SU-DHL-6 (cell line): ENCODE results near the gene DUSP12.
A peak's percentile ranks its signal among the peaks of the same experiment; 100 is the strongest.
"Not testable (repeated sequence)": the region's sequence is repeated elsewhere in the genome, so short reads cannot be mapped to it uniquely, and the experiment has no call there.

Experiments
- H2AFZ ChIP-seq: fragments of 200-600 bp; sonication (generic); 2 replicates; pipeline ENCODE4 v1.6.1; 2014; ENCODE audit warnings: low read depth, mild to moderate bottlenecking, moderate library complexity, mixed read lengths, antibody characterized with exemption, low read length; ENCODE audit not compliant: severe bottlenecking
- H3F3A ChIP-seq: fragments of 200-600 bp; shearing (Covaris generic); 2 replicates; pipeline ENCODE4 v1.6.0; 2016; ENCODE audit warnings: antibody characterized with exemption, mild to moderate bottlenecking; ENCODE audit not compliant: insufficient read depth
- H3K27ac ChIP-seq: fragments of 200-600 bp; sonication (generic); 2 replicates; pipeline ENCODE4 v1.5.1; 2016; ENCODE audit warnings: low read depth, mild to moderate bottlenecking, low read length, moderate library complexity, mixed read lengths
- H3K27me3 ChIP-seq: fragments of 200-600 bp; sonication (generic), shearing (Covaris generic); 2 replicates; pipeline ENCODE4 v1.6.0; 2014; ENCODE audit warnings: mild to moderate bottlenecking, low read length
- H3K36me3 ChIP-seq: fragments of 200-600 bp; sonication (generic); 2 replicates; pipeline ENCODE4 v1.6.1; 2014; ENCODE audit warnings: mild to moderate bottlenecking, low read length, mixed read lengths
- H3K4me2 ChIP-seq: fragments of 300-600, 200-600 bp; shearing (Covaris generic), sonication (generic); 2 replicates; pipeline ENCODE4 v1.6.0; 2014; ENCODE audit warnings: low read length, low read depth, mild to moderate bottlenecking; ENCODE audit not compliant: poor library complexity, severe bottlenecking
- H3K4me3 ChIP-seq: fragments of 200-600 bp; sonication (generic); 2 replicates; pipeline ENCODE4 v1.5.1; 2014; ENCODE audit warnings: antibody characterized with exemption, low read length, mild to moderate bottlenecking, mixed read lengths; ENCODE audit not compliant: insufficient read depth, poor library complexity, severe bottlenecking
- H3K79me2 ChIP-seq: fragments of 200-600 bp; sonication (generic); 2 replicates; pipeline ENCODE4 v1.6.1; 2014; ENCODE audit warnings: mild to moderate bottlenecking, low read length, moderate library complexity; ENCODE audit not compliant: insufficient read depth
- H3K9ac ChIP-seq: fragments of 200-600 bp; sonication (generic); 2 replicates; pipeline ENCODE4 v1.7.0; 2014; ENCODE audit warnings: mild to moderate bottlenecking, low read length
- H3K9me2 ChIP-seq: fragments of 200-600 bp; sonication (generic); replicated peaks from 2 replicates; pipeline ENCODE4 v1.6.1; 2014; ENCODE audit warnings: low read length; ENCODE audit not compliant: insufficient read depth
- H3K9me3 ChIP-seq: fragments of 200-600 bp; sonication (generic); 2 replicates; pipeline ENCODE4 v1.6.1; 2014; ENCODE audit warnings: low read length, mixed read lengths; ENCODE audit not compliant: insufficient read depth
- H4K20me1 ChIP-seq: fragments of 200-600 bp; sonication (generic); 2 replicates; pipeline ENCODE4 v1.6.1; 2014; ENCODE audit warnings: low read depth, mild to moderate bottlenecking, antibody characterized with exemption, low read length, moderate library complexity, mixed read lengths
- EZH2phosphoT487 ChIP-seq: fragments of 200-600 bp; sonication (generic), shearing (Covaris generic); conservative IDR thresholded peaks from 2 replicates; pipeline ENCODE4 v1.6.1; 2018; ENCODE audit warnings: mild to moderate bottlenecking, antibody characterized with exemption, low read length, moderate library complexity, mixed read lengths
- TF ChIP-seq, protein P1 (sequence below): fragments of 200-600 bp; sonication (generic); IDR thresholded peaks from one replicate; pipeline ENCODE4 v1.5.1; 2017; ENCODE audit warnings: antibody characterized with exemption, mild to moderate bottlenecking, low read length, moderate library complexity; ENCODE audit not compliant: insufficient read depth, poor library complexity, severe bottlenecking

The DUSP12 gene

DNA sequence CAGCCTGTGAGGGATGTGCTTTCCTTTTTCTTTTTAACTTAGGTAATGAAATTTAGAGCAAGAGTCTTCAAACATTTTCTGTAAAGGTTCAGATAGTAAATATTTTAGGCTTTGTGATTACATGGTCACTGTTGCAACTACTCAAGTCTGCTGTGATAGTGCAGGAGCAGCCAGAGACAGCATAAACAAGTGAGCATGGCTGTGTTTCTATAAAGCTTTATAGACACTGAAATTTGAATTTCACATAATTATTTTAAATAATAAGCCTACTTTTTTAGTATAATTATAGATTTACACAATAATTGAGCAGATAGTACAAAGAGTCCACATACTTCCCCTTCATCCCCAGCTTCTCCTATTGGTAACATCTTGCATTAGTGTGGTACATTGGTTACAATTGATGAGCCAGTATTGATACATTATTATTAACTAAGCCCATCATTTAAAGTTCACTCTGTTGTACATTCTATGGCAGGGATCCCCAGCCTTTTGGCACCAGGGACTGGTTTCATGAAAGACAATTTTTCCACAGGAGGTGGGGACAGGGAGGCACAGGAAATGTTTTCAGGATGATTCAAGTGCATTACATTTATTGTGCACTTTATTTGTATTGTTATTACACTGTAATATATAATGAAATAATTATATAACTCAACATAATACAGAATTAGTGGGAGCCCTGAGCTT is 19.5 kb downstream of the DUSP12 start:
- Histone ChIP-seq H3F3A (peaks cover 4% of the 10 kb centered on the region), H3K27ac (no peak overlapping the region), H3K4me2 (peak overlapping the region; percentile 8), H3K9me3 (no peaks in the 10 kb centered on the region), H3K9me2 (no peaks in the 10 kb centered on the region), H3K27me3 (no peaks in the 10 kb centered on the region), H3K4me3 (no peak overlapping the region), H3K36me3 (no peaks in the 10 kb centered on the region), H2AFZ (no peak overlapping the region), H4K20me1 (no peaks in the 10 kb centered on the region), H3K9ac (no peak overlapping the region), H3K79me2 (peaks cover 78% of the 10 kb centered on the region)
- TF ChIP-seq EZH2phosphoT487, result no peak
- TF ChIP-seq, protein P1, sequence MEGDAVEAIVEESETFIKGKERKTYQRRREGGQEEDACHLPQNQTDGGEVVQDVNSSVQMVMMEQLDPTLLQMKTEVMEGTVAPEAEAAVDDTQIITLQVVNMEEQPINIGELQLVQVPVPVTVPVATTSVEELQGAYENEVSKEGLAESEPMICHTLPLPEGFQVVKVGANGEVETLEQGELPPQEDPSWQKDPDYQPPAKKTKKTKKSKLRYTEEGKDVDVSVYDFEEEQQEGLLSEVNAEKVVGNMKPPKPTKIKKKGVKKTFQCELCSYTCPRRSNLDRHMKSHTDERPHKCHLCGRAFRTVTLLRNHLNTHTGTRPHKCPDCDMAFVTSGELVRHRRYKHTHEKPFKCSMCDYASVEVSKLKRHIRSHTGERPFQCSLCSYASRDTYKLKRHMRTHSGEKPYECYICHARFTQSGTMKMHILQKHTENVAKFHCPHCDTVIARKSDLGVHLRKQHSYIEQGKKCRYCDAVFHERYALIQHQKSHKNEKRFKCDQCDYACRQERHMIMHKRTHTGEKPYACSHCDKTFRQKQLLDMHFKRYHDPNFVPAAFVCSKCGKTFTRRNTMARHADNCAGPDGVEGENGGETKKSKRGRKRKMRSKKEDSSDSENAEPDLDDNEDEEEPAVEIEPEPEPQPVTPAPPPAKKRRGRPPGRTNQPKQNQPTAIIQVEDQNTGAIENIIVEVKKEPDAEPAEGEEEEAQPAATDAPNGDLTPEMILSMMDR, result no peak

DNA sequence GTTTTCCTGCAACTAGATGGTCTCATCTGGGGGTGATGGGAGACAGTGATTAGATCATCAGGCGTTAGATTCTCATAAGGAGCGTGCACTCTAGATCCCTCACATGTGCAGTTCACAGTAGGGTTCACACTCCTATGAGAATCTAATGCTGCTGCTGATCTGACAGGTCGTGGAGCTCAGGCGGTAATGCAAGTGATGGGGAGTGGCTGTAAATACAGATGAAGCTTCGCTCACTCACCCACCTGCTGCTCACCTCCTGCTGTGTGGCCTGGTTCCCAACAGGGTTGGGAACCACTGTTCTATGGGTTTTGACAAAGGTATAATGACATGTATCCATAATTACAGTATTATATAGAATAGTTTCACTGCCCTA is 20.1 kb downstream of the DUSP12 start:
- not testable (repeated sequence) for H3F3A ChIP-seq, H3K27me3 ChIP-seq, H3K9me2 ChIP-seq, H3K9me3 ChIP-seq, H3K9ac ChIP-seq, H3K36me3 ChIP-seq, H4K20me1 ChIP-seq, H2AFZ ChIP-seq, H3K4me3 ChIP-seq, H3K27ac ChIP-seq, H3K4me2 ChIP-seq
- H3K79me2 ChIP-seq, result peaks cover 82% of the 10 kb centered on the region

DNA sequence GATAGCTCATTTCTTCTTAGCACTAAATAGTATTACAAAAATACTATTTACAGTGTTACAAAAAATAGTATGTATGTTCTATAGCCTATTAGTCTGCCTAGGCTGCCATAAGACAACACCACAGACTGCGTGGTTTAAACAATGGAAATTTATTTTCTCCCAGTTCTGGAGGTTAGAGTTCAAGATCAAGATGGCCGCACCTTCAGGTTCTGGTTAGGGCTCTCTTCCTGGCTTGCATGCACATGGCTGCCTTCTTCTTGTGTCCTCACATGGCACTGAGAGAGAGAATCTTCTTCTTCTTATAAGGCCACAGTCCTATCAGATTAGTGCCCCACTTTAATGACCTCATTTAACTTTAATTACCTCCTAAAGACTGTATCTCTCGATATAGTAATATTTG is 20.7 kb downstream of the DUSP12 start:
- Histone ChIP-seq H3K27me3 (no peaks in the 10 kb centered on the region), H3K79me2 (peaks cover 88% of the 10 kb centered on the region), H3F3A (no peaks in the 10 kb centered on the region), H3K36me3 (no peaks in the 10 kb centered on the region), H3K4me3 (no peak overlapping the region), H3K9ac (no peak overlapping the region), H3K4me2 (no peak overlapping the region), H3K9me3 (no peaks in the 10 kb centered on the region), H2AFZ (no peak overlapping the region), H3K27ac (no peak overlapping the region), H4K20me1 (no peaks in the 10 kb centered on the region), H3K9me2 (no peaks in the 10 kb centered on the region)
- no peak for TF ChIP-seq EZH2phosphoT487
- TF ChIP-seq, protein P1, result no peak

DNA sequence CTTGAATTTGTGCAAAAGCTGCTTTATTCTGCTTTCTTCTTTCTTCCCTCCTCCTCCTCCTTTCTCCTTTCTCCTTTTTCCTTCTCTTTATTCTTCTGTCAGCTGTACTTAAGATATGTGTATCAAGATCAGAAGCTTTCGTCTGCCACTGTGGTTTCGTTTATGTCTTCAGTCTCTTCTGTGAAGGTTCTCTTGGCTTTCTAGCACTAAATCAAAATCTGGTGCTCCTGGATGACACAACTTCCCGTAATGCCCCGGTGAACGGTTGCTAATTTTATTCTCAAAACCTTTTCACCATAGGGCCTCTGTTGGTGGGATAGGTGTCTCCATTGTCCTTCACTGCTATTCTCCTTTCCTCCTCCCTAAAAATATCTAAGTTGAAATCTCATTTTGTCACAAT is 21.6 kb downstream of the DUSP12 start:
- TF ChIP-seq EZH2phosphoT487, result no peak
- TF ChIP-seq, protein P1, result no peak

More for the DNA sequence above, 21.6 kb downstream of the DUSP12 start:
- Histone ChIP-seq H3K4me3 (no peak overlapping the region), H3K27ac (no peak overlapping the region), H3K27me3 (no peaks in the 10 kb centered on the region), H2AFZ (no peak overlapping the region), H3K9me3 (no peaks in the 10 kb centered on the region), H3K36me3 (no peaks in the 10 kb centered on the region), H4K20me1 (no peaks in the 10 kb centered on the region; the same call in 1 of the 2 replicates), H3K4me2 (no peak overlapping the region), H3K79me2 (peaks cover 96% of the 10 kb centered on the region), H3K9ac (no peak overlapping the region), H3F3A (no peaks in the 10 kb centered on the region), H3K9me2 (no peaks in the 10 kb centered on the region)
